Astrocyte (in vitro differentiated cells and primary cell): Measurements from ENCODE around the gene CDH5. TPM values are rescaled to one million over a fixed set of nuclear protein-coding genes. Genes with fewer than 3 reads are reported as not detected.
A peak's percentile ranks its signal among the peaks of the same experiment; 100 is the strongest.

ENCODE experiments used
- DNase-seq: peaks from one replicate; pipeline ENCODE4 v3.0.0-alpha.2; 2010; ENCODE audit warnings: low read depth
- FAIRE-seq: peaks from 2 replicates; lab custom pipeline; 2011; peaks lifted over from hg19 to GRCh38; lab: Jason Lieb, UNC
- H2AFZ ChIP-seq: 2 replicates; pipeline ENCODE4 v1.6.0; 2012; ENCODE audit warnings: low read depth, low read length, inconsistent platforms
- H3K27ac ChIP-seq: 2 replicates; pipeline ENCODE4 v1.5.1; 2011; ENCODE audit warnings: low read depth, low read length, inconsistent platforms
- H3K27me3 ChIP-seq: 2 replicates; pipeline ENCODE4 v1.6.0; 2011; ENCODE audit warnings: low read length, inconsistent platforms; ENCODE audit not compliant: insufficient read depth
- H3K36me3 ChIP-seq: 2 replicates; pipeline ENCODE4 v1.5.1; 2011; ENCODE audit warnings: low read length, inconsistent platforms; ENCODE audit not compliant: insufficient read depth
- H3K4me1 ChIP-seq: 2 replicates; pipeline ENCODE4 v1.5.1; 2011; ENCODE audit warnings: low read length, inconsistent platforms; ENCODE audit not compliant: insufficient read depth
- H3K4me2 ChIP-seq: 2 replicates; pipeline ENCODE4 v1.6.0; 2012; ENCODE audit warnings: low read length, inconsistent platforms
- H3K4me3 ChIP-seq: 2 replicates; pipeline ENCODE4 v1.5.1; 2011; ENCODE audit warnings: low read depth, mild to moderate bottlenecking, low read length, inconsistent platforms; ENCODE audit not compliant: insufficient read depth
- H3K79me2 ChIP-seq: 2 replicates; pipeline ENCODE4 v1.6.0; 2012; ENCODE audit warnings: mild to moderate bottlenecking, low read length, inconsistent platforms; ENCODE audit not compliant: insufficient read depth
- H3K9ac ChIP-seq: 2 replicates; pipeline ENCODE4 v1.6.0; 2012; ENCODE audit warnings: mild to moderate bottlenecking, low read length, inconsistent platforms
- H3K9me3 ChIP-seq: 2 replicates; pipeline ENCODE4 v1.5.1; 2012; ENCODE audit warnings: low read depth, mild to moderate bottlenecking, low read length, inconsistent platforms; ENCODE audit not compliant: insufficient read depth
- H4K20me1 ChIP-seq: 2 replicates; pipeline ENCODE4 v1.6.0; 2012; ENCODE audit warnings: low read length, inconsistent platforms; ENCODE audit not compliant: insufficient read depth
- H3K27ac Mint-ChIP-seq: one replicate; pipeline ENCODE4 v1.8.0; 2021; ENCODE audit warnings: mild to moderate bottlenecking, mixed read lengths; ENCODE audit not compliant: unreplicated experiment
- H3K27me3 Mint-ChIP-seq: one replicate; pipeline ENCODE4 v1.8.0; 2021; ENCODE audit warnings: low read depth, mixed read lengths; ENCODE audit not compliant: unreplicated experiment
- H3K36me3 Mint-ChIP-seq: one replicate; pipeline ENCODE4 v1.8.0; 2021; ENCODE audit warnings: low read depth, mixed read lengths; ENCODE audit not compliant: unreplicated experiment
- H3K4me1 Mint-ChIP-seq: one replicate; pipeline ENCODE4 v1.8.0; 2021; ENCODE audit warnings: low read depth, mixed read lengths; ENCODE audit not compliant: unreplicated experiment
- H3K4me3 Mint-ChIP-seq: one replicate; pipeline ENCODE4 v1.8.0; 2021; ENCODE audit warnings: mild to moderate bottlenecking, moderate library complexity, mixed read lengths; ENCODE audit not compliant: unreplicated experiment
- H3K9me3 Mint-ChIP-seq: one replicate; pipeline ENCODE4 v1.8.0; 2021; ENCODE audit warnings: mild to moderate bottlenecking, mixed read lengths; ENCODE audit not compliant: unreplicated experiment
- EZH2 ChIP-seq: IDR thresholded peaks from 2 replicates; pipeline ENCODE4 v1.6.1; 2012; ENCODE audit warnings: mild to moderate bottlenecking, low read length, inconsistent platforms; ENCODE audit not compliant: insufficient read depth
- total RNA-seq: library from RNA; stranded (reverse); gene quantifications from 2 replicates; pipeline ENCODE4 v1.2.1, GENCODE V29; 2021
- TF ChIP-seq, protein P1 (sequence below): IDR thresholded peaks from 2 replicates; pipeline ENCODE4 v1.5.1; 2011; ENCODE audit warnings: low read depth, mild to moderate bottlenecking, inconsistent platforms, low read length, moderate library complexity; ENCODE audit not compliant: insufficient read depth

The CDH5 gene
- total RNA-seq, 1 donor from 2014 or later = 0.30 TPM

DNA sequence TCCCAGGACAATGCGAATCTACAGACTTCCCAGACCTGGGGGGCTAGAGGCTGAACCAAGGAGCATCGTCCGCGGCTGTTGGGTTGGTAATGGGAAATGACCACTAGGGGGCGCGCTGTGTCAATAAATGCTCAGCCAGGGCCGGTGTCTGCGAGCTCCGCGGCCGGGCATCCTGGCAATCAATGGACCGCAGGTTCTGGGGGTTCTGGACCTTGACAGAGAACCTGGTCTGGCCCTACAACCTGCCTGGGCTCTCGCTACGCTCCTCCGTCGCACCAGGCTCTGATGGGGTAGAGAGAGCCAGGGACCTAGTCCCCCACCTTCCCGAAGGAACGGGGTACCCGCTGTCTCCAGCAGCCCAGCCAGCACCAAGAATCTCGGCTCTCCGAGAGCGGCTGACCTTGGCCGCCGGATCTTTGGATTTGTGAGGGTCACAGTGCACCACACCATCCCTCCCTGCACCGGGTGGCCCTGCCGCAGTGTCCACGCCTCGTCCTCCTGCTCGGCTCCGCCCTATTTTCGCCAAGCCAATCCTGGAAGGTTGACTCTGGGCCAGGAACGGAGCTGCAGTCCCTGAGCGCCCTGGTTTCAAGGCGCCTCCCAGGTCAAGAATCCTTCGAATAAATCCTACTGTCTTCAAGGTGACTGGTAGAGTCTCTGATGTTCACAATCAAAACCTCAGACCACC is 40.2 kb downstream of the CDH5 start:
- peaks cover 14% of the 10 kb centered on the region for H3K27me3 Mint-ChIP-seq
- Histone ChIP-seq H3K36me3 (no peaks in the 10 kb centered on the region), H3K4me3 (peak overlapping the region; percentile 72), H3K9ac (peak overlapping the region; percentile 79), H3K4me2 (peak overlapping the region; percentile 98), H3K9me3 (peaks cover 7% of the 10 kb centered on the region), H3K27ac (peak overlapping the region; percentile 11), H3K79me2 (no peaks in the 10 kb centered on the region), H3K27me3 (no peaks in the 10 kb centered on the region), H2AFZ (peak overlapping the region; percentile 97), H3K4me1 (peaks cover 18% of the 10 kb centered on the region), H4K20me1 (no peaks in the 10 kb centered on the region)
- H3K27ac Mint-ChIP-seq = no peak overlapping the region
- peaks cover 4% of the 10 kb centered on the region for H3K36me3 Mint-ChIP-seq
- DNase-seq (peak; percentile 44), FAIRE-seq (no peak)
- peaks cover 21% of the 10 kb centered on the region for H3K4me1 Mint-ChIP-seq
- H3K9me3 Mint-ChIP-seq = peaks cover 3% of the 10 kb centered on the region
- peak overlapping the region; percentile 82 for H3K4me3 Mint-ChIP-seq
- no peak for TF ChIP-seq EZH2
- TF ChIP-seq, protein P1, sequence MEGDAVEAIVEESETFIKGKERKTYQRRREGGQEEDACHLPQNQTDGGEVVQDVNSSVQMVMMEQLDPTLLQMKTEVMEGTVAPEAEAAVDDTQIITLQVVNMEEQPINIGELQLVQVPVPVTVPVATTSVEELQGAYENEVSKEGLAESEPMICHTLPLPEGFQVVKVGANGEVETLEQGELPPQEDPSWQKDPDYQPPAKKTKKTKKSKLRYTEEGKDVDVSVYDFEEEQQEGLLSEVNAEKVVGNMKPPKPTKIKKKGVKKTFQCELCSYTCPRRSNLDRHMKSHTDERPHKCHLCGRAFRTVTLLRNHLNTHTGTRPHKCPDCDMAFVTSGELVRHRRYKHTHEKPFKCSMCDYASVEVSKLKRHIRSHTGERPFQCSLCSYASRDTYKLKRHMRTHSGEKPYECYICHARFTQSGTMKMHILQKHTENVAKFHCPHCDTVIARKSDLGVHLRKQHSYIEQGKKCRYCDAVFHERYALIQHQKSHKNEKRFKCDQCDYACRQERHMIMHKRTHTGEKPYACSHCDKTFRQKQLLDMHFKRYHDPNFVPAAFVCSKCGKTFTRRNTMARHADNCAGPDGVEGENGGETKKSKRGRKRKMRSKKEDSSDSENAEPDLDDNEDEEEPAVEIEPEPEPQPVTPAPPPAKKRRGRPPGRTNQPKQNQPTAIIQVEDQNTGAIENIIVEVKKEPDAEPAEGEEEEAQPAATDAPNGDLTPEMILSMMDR = peak; percentile 74

DNA sequence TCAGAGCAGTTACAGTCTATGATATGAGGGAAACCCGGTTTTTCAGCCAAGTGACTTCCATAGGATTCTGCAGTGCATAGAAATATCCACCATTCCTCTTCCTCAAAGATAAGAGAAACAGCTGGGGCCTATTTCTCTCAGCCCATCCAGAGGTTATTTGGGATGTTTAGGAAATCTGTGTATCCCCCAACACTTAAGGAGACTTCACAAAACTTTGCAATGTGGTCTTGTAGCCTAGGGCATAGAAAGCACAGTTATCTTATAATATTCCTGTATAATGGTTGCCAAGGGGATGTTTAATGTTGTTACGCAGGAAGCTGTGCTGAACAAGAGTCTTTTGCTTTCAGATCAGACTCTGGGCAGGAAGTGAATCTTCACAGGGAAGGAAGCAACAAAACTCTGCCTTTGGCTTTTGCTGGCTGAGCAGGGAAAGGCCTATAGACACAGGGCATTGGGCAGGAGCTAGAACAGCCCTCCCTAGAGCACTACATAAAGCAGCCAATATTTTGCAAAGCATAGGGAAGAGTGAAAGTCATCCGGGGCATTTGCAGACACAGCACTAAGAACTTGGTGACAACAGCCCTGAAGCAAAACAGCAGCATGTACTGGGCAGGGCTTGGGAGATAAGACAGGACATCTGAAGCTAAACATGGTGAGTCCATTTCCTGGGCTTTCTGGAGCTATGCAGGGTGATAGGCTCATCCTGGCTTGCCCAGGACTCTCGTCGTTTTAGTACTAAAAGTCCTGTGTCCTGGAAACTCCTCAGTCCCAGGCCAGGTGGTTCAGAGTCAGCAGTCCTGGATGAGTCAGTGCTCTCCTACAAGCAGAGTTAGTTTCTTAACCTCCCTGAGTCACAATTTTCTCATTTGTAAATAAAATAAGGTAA is 41.9 kb downstream of the CDH5 start:
- Mint-ChIP-seq H3K36me3 (peaks cover 4% of the 10 kb centered on the region), H3K4me3 (peak overlapping the region; percentile 68), H3K9me3 (peaks cover 6% of the 10 kb centered on the region), H3K4me1 (peaks cover 21% of the 10 kb centered on the region), H3K27me3 (peaks cover 13% of the 10 kb centered on the region), H3K27ac (peak overlapping the region; percentile 98)
- Histone ChIP-seq H2AFZ (peak overlapping the region; percentile 69), H4K20me1 (no peaks in the 10 kb centered on the region), H3K79me2 (no peaks in the 10 kb centered on the region), H3K36me3 (no peaks in the 10 kb centered on the region), H3K4me1 (peaks cover 18% of the 10 kb centered on the region), H3K27me3 (no peaks in the 10 kb centered on the region), H3K4me3 (peak overlapping the region; percentile 41), H3K4me2 (peak overlapping the region; percentile 86), H3K27ac (peak overlapping the region; percentile 94), H3K9me3 (peaks cover 7% of the 10 kb centered on the region), H3K9ac (peak overlapping the region; percentile 81)
- DNase-seq (peak; percentile 83), FAIRE-seq (peak; percentile 34)
- TF ChIP-seq EZH2 = no peak
- TF ChIP-seq, protein P1 = no peak
